Neural cell (in vitro differentiated cells): Measurements from ENCODE around the gene REL.
"Not testable (repeated sequence)": the region's sequence is repeated elsewhere in the genome, so short reads cannot be mapped to it uniquely, and the experiment has no call there.

Experiments
- EZH2 ChIP-seq: fragments of 200-600, 300-800 bp; shearing (Covaris generic), sonication (generic); IDR thresholded peaks from 2 replicates; pipeline ENCODE4 v1.6.1; 2014; ENCODE audit warnings: antibody characterized with exemption, low read length, borderline replicate concordance, mild to moderate bottlenecking; ENCODE audit not compliant: insufficient read depth, poor library complexity, severe bottlenecking
- POLR2AphosphoS5 ChIP-seq: IDR thresholded peaks from 2 replicates; pipeline ENCODE4 v1.6.1; 2012
- SMC3 ChIP-seq: fragments of 450-650 bp; conservative IDR thresholded peaks from 2 replicates; pipeline ENCODE4 v1.6.1; 2014; ENCODE audit warnings: antibody characterized with exemption, mild to moderate bottlenecking, moderate library complexity; ENCODE audit not compliant: poor library complexity
- TF ChIP-seq, protein P1 (sequence below): fragments of 450-650 bp; IDR thresholded peaks from 2 replicates; pipeline ENCODE4 v1.5.1; 2014; ENCODE audit warnings: antibody characterized with exemption, mild to moderate bottlenecking, moderate library complexity; ENCODE audit not compliant: poor library complexity, severe bottlenecking

GRCh38 chr2:60932061-60932460, 50.7 kb downstream of the REL start:
- TF ChIP-seq, protein P1, sequence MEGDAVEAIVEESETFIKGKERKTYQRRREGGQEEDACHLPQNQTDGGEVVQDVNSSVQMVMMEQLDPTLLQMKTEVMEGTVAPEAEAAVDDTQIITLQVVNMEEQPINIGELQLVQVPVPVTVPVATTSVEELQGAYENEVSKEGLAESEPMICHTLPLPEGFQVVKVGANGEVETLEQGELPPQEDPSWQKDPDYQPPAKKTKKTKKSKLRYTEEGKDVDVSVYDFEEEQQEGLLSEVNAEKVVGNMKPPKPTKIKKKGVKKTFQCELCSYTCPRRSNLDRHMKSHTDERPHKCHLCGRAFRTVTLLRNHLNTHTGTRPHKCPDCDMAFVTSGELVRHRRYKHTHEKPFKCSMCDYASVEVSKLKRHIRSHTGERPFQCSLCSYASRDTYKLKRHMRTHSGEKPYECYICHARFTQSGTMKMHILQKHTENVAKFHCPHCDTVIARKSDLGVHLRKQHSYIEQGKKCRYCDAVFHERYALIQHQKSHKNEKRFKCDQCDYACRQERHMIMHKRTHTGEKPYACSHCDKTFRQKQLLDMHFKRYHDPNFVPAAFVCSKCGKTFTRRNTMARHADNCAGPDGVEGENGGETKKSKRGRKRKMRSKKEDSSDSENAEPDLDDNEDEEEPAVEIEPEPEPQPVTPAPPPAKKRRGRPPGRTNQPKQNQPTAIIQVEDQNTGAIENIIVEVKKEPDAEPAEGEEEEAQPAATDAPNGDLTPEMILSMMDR = not testable (repeated sequence)
- TF ChIP-seq POLR2AphosphoS5, EZH2, SMC3: not testable (repeated sequence)
